Measurements from ENCODE around the gene LRSAM1.
A peak's percentile ranks its signal among the peaks of the same experiment; 100 is the strongest.

The LRSAM1 gene

DNA sequence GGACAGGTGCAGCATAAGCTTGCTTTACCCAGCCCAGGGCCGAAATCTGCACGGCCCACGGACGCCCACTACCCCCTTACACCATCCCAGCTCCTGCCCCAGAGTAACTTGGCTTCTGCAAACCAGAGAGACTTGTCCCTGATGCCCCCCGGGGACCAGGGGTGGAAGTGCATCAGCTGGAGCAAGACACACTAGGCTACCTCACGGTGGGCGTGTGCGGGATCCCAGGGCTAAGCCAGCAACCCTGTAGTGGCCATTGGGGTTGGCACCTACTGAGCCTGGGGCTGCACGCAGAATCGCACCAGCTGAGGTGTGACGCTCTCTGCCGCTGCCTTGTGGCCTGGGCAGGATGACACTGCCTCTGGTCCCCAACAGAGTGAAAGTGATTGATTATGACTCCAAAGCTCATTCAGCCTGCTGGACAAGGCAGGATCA, 33.3 kb upstream of the LRSAM1 start:
- no peak overlapping the region for H3K4me3 ChIP-seq (ENCODE audit: control insufficient read depth, low read depth, low read length)
- TF ChIP-seq, protein P1, sequence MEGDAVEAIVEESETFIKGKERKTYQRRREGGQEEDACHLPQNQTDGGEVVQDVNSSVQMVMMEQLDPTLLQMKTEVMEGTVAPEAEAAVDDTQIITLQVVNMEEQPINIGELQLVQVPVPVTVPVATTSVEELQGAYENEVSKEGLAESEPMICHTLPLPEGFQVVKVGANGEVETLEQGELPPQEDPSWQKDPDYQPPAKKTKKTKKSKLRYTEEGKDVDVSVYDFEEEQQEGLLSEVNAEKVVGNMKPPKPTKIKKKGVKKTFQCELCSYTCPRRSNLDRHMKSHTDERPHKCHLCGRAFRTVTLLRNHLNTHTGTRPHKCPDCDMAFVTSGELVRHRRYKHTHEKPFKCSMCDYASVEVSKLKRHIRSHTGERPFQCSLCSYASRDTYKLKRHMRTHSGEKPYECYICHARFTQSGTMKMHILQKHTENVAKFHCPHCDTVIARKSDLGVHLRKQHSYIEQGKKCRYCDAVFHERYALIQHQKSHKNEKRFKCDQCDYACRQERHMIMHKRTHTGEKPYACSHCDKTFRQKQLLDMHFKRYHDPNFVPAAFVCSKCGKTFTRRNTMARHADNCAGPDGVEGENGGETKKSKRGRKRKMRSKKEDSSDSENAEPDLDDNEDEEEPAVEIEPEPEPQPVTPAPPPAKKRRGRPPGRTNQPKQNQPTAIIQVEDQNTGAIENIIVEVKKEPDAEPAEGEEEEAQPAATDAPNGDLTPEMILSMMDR (IDR thresholded peaks at IDR 0.05; ENCODE audit: control insufficient read depth, insufficient read depth, low read depth, low read length, missing control alignments): no peak
- DNase-seq (ENCODE audit: low read depth): no peak

GRCh38 chr9:127419348-127419747, 32.0 kb upstream of the LRSAM1 start:
- no peak overlapping the region for H3K4me3 ChIP-seq (ENCODE audit: control insufficient read depth, low read depth, low read length)
- no peak for DNase-seq (ENCODE audit: low read depth)
- TF ChIP-seq, protein P1 (IDR thresholded peaks at IDR 0.05; ENCODE audit: control insufficient read depth, insufficient read depth, low read depth, low read length, missing control alignments): no peak

- TF ChIP-seq, protein P1 (IDR thresholded peaks at IDR 0.05; ENCODE audit: control insufficient read depth, insufficient read depth, low read depth, low read length, missing control alignments): no peak
- no peak overlapping the region for H3K4me3 ChIP-seq (ENCODE audit: control insufficient read depth, low read depth, low read length)
- DNase-seq (ENCODE audit: low read depth): no peak
Measured at GRCh38 chr9:127421057-127421456, 30.3 kb upstream of the LRSAM1 start.

GRCh38 chr9:127422133-127422782, 29.1 kb upstream of the LRSAM1 start:
- H3K4me3 ChIP-seq (ENCODE audit: control insufficient read depth, low read depth, low read length): no peak overlapping the region
- no peak for DNase-seq (ENCODE audit: low read depth)
- TF ChIP-seq, protein P1 (IDR thresholded peaks at IDR 0.05; ENCODE audit: control insufficient read depth, insufficient read depth, low read depth, low read length, missing control alignments): no peak

DNA sequence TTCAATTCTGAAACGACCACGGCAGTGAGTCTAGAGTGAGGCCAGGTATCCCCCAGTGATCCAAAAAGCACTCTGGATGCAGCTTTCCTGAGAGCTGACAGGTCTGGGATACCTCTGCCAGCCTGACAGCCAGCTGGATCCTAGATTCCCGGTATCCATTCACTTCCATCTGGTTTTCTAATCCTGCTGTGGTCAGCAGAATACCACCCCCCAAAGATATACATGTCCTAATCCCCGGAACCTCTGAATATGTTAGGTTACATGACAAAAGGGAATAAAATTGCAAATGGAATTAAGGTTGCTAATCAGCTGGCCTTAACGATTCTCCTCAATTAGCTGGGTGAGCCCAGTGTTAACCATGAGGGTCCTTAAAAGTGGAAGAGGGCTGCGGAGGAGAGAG, 28.5 kb upstream of the LRSAM1 start:
- DNase-seq (ENCODE audit: low read depth): no peak
- H3K4me3 ChIP-seq (ENCODE audit: control insufficient read depth, low read depth, low read length): peak overlapping the region; percentile 96
- TF ChIP-seq, protein P1 (IDR thresholded peaks at IDR 0.05; ENCODE audit: control insufficient read depth, insufficient read depth, low read depth, low read length, missing control alignments): no peak

DNA sequence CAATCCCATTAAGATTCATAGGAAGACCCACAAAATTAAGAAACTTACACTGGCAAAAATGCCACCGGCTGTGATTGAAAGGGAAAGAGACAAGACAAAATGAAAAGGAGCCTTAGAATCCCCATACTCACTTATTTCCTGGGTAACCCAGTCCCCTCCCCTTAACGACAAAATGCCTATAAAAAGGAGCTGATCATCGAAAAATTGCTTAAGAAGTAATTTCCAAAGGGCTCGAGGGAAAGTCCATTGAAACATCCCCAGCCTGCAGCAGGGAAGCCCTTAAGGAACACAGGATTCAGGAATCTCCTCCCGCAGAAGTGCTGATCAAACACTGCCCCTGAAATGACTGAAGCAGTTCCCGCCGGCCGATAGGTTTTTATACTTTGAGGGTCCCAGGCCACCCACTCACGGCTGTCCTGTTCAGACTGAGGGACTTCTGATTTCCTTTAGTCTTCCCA, 27.8 kb upstream of the LRSAM1 start:
- TF ChIP-seq, protein P1 (IDR thresholded peaks at IDR 0.05; ENCODE audit: control insufficient read depth, insufficient read depth, low read depth, low read length, missing control alignments): peak; percentile 4
- peak overlapping the region; percentile 96 for H3K4me3 ChIP-seq (ENCODE audit: control insufficient read depth, low read depth, low read length)
- DNase-seq (ENCODE audit: low read depth): no peak
